WTC11 (cell line): ENCODE data around the gene RBM47.

Source experiments
- HMGXB4 ChIP-seq: sonication (generic); formaldehyde crosslinking; IDR thresholded peaks from 2 replicates; pipeline ENCODE4 v1.8.1; 2023; ENCODE audit warnings: mild to moderate bottlenecking, moderate library complexity, missing genetic modification reagents
- ZNF317 ChIP-seq: sonication (generic); formaldehyde crosslinking; IDR thresholded peaks from 2 replicates; pipeline ENCODE4 v1.8.1; 2023; ENCODE audit warnings: low read depth, mild to moderate bottlenecking, moderate library complexity, missing genetic modification reagents, borderline replicate concordance
- TF ChIP-seq, protein P1 (sequence below): fragments of 200-600 bp; IDR thresholded peaks from 2 replicates; pipeline ENCODE4 v1.8.0; 2022; ENCODE audit warnings: antibody characterized with exemption

GRCh38 chr4:40461062-40461461 is 168.6 kb downstream of the RBM47 start:
- no peak for TF ChIP-seq ZNF317
- TF ChIP-seq, protein P1, sequence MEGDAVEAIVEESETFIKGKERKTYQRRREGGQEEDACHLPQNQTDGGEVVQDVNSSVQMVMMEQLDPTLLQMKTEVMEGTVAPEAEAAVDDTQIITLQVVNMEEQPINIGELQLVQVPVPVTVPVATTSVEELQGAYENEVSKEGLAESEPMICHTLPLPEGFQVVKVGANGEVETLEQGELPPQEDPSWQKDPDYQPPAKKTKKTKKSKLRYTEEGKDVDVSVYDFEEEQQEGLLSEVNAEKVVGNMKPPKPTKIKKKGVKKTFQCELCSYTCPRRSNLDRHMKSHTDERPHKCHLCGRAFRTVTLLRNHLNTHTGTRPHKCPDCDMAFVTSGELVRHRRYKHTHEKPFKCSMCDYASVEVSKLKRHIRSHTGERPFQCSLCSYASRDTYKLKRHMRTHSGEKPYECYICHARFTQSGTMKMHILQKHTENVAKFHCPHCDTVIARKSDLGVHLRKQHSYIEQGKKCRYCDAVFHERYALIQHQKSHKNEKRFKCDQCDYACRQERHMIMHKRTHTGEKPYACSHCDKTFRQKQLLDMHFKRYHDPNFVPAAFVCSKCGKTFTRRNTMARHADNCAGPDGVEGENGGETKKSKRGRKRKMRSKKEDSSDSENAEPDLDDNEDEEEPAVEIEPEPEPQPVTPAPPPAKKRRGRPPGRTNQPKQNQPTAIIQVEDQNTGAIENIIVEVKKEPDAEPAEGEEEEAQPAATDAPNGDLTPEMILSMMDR: no peak
- TF ChIP-seq HMGXB4: no peak
